KBM-7 (cell line): ENCODE measurements around the gene ATP6V1D.

Experiments used
- DNase-seq: peaks from one replicate; pipeline ENCODE4 v3.0.0-alpha.2; 2015
- in situ Hi-C: fragments of 300-500 bp; cut with MboI; formaldehyde crosslinking; loops from 2 replicates; pipeline ENCODE4 v1.14.3; 2020; ENCODE audit warnings: low sequenced_read_pairs, low pct_unique_long_range_greater_than_20kb, mixed read lengths

ATP6V1D gene

GRCh38 chr14:67313153-67313552 lies 46.5 kb downstream of the ATP6V1D start:
- in situ Hi-C loops, result no loop called here
- DNase-seq, result no peak

GRCh38 chr14:67311868-67312267 lies 47.7 kb downstream of the ATP6V1D start:
- no peak for DNase-seq
- in situ Hi-C loops, result no loop called here
